GM12801 (cell line): ENCODE data around the gene RC3H1.

ENCODE experiments used
- CTCF ChIP-seq: IDR thresholded peaks from one replicate; pipeline ENCODE4 v1.5.1; 2011; ENCODE audit warnings: control low read depth; ENCODE audit not compliant: insufficient read length; ENCODE audit errors: extremely low read depth

RC3H1 gene

GRCh38 chr1:173893611-173894010, 128.5 kb downstream of the RC3H1 start:
- no peak for TF ChIP-seq CTCF

- TF ChIP-seq CTCF = no peak
These were observed 132.3 kb downstream of the RC3H1 start for GRCh38 chr1:173889885-173890284.

GRCh38 chr1:173888749-173889148, 133.4 kb downstream of the RC3H1 start:
- TF ChIP-seq CTCF = no peak

GRCh38 chr1:173887627-173888026, 134.5 kb downstream of the RC3H1 start:
- TF ChIP-seq CTCF = no peak

GRCh38 chr1:173886746-173887611, 135.2 kb downstream of the RC3H1 start:
- no peak for TF ChIP-seq CTCF

GRCh38 chr1:173884701-173885100, 137.5 kb downstream of the RC3H1 start:
- TF ChIP-seq CTCF = no peak
